H9 (cell line): Measurements from ENCODE around the gene SIPA1L3. TPM values are rescaled to one million over a fixed set of nuclear protein-coding genes. Genes with fewer than 3 reads are reported as not detected.

Experiments
- DNase-seq: peaks from one replicate; pipeline ENCODE4 v3.0.0-alpha.2; 2017
- H2AFZ ChIP-seq: one replicate; pipeline ENCODE4 v1.6.1; 2013; ENCODE audit warnings: mild to moderate bottlenecking, low read length, control low read depth, moderate library complexity
- H2AK5ac ChIP-seq: 2 replicates; pipeline ENCODE4 v1.6.1; 2013; ENCODE audit warnings: low read length, control low read depth, mixed read lengths; ENCODE audit not compliant: insufficient read length
- H2BK120ac ChIP-seq: one replicate; pipeline ENCODE4 v1.6.1; 2013; ENCODE audit warnings: low read depth, mild to moderate bottlenecking, low read length, control low read depth, inconsistent platforms; ENCODE audit not compliant: poor library complexity, severe bottlenecking
- H2BK12ac ChIP-seq: 2 replicates; pipeline ENCODE4 v1.6.1; 2013; ENCODE audit warnings: low read length, control low read depth, mixed read lengths, low read depth; ENCODE audit not compliant: insufficient read length
- H2BK15ac ChIP-seq: 2 replicates; pipeline ENCODE4 v1.6.1; 2013; ENCODE audit warnings: low read depth, low read length, control low read depth
- H2BK20ac ChIP-seq: one replicate; pipeline ENCODE4 v1.6.1; 2013; ENCODE audit warnings: low read depth, mild to moderate bottlenecking, low read length, control low read depth, inconsistent platforms; ENCODE audit not compliant: poor library complexity, severe bottlenecking
- H2BK5ac ChIP-seq: 2 replicates; pipeline ENCODE4 v1.6.1; 2013; ENCODE audit warnings: low read length, control low read depth, mixed read lengths; ENCODE audit not compliant: insufficient read length
- H3K14ac ChIP-seq: 2 replicates; pipeline ENCODE4 v1.6.1; 2013; ENCODE audit warnings: low read length, control low read depth; ENCODE audit not compliant: insufficient read depth
- H3K18ac ChIP-seq: 2 replicates; pipeline ENCODE4 v1.6.1; 2013; ENCODE audit warnings: low read depth, mild to moderate bottlenecking, mixed read lengths, low read length, control low read depth; ENCODE audit not compliant: insufficient read length
- H3K23ac ChIP-seq: 2 replicates; pipeline ENCODE4 v1.6.1; 2013; ENCODE audit warnings: low read length, control low read depth, mixed read lengths, low read depth; ENCODE audit not compliant: insufficient read length
- H3K23me2 ChIP-seq: 2 replicates; pipeline ENCODE4 v1.6.1; 2013; ENCODE audit warnings: low read depth, mild to moderate bottlenecking, mixed read lengths, low read length, control low read depth; ENCODE audit not compliant: insufficient read length, poor library complexity, severe bottlenecking
- H3K27ac ChIP-seq: 2 replicates; pipeline ENCODE4 v1.5.1; 2013; ENCODE audit warnings: low read length, control low read depth, mixed read lengths, low read depth; ENCODE audit not compliant: insufficient read length
- H3K27me3 ChIP-seq: 2 replicates; pipeline ENCODE4 v1.6.1; 2013; ENCODE audit warnings: low read length, control low read depth, inconsistent platforms; ENCODE audit not compliant: insufficient read depth
- H3K4ac ChIP-seq: 2 replicates; pipeline ENCODE4 v1.6.1; 2013; ENCODE audit warnings: low read depth, mild to moderate bottlenecking, control low read depth, inconsistent platforms, low read length, moderate library complexity
- H3K4me1 ChIP-seq: 2 replicates; pipeline ENCODE4 v1.6.1; 2013; ENCODE audit warnings: low read length, control low read depth, inconsistent platforms; ENCODE audit not compliant: insufficient read depth
- H3K4me2 ChIP-seq: 2 replicates; pipeline ENCODE4 v1.6.1; 2013; ENCODE audit warnings: low read length, control low read depth, mixed read lengths; ENCODE audit not compliant: insufficient read length, insufficient read depth
- H3K56ac ChIP-seq: 2 replicates; pipeline ENCODE4 v1.6.1; 2013; ENCODE audit warnings: low read depth, mild to moderate bottlenecking, mixed read lengths, low read length, control low read depth; ENCODE audit not compliant: insufficient read length
- H3K79me1 ChIP-seq: 2 replicates; pipeline ENCODE4 v1.6.1; 2013; ENCODE audit warnings: low read depth, mild to moderate bottlenecking, moderate library complexity, low read length, control low read depth, inconsistent platforms; ENCODE audit not compliant: insufficient read depth, poor library complexity, severe bottlenecking
- H3K79me2 ChIP-seq: 2 replicates; pipeline ENCODE4 v1.6.1; 2013; ENCODE audit warnings: low read length, control low read depth, inconsistent platforms; ENCODE audit not compliant: insufficient read depth
- H3K9ac ChIP-seq: 2 replicates; pipeline ENCODE4 v1.6.1; 2013; ENCODE audit warnings: low read length, control low read depth, mixed read lengths; ENCODE audit not compliant: insufficient read length; ENCODE audit errors: extremely low read depth
- H3K9me3 ChIP-seq: one replicate; pipeline ENCODE4 v1.6.1; 2013; ENCODE audit warnings: low read depth, low read length, inconsistent platforms; ENCODE audit not compliant: control insufficient read depth
- H3T11ph ChIP-seq: one replicate; pipeline ENCODE4 v1.6.1; 2013; ENCODE audit warnings: mild to moderate bottlenecking, low read length, control low read depth, inconsistent platforms
- H4K20me1 ChIP-seq: one replicate; pipeline ENCODE4 v1.6.1; 2013; ENCODE audit not compliant: control insufficient read depth, insufficient read length, insufficient read depth
- H4K5ac ChIP-seq: 2 replicates; pipeline ENCODE4 v1.6.1; 2013; ENCODE audit warnings: low read depth, mild to moderate bottlenecking, mixed read lengths, low read length, control low read depth; ENCODE audit not compliant: insufficient read length
- H4K8ac ChIP-seq: replicated peaks from 2 replicates; pipeline ENCODE4 v1.6.1; 2013; ENCODE audit warnings: low read length, control low read depth, mixed read lengths, low read depth; ENCODE audit not compliant: insufficient read length
- H4K91ac ChIP-seq: 2 replicates; pipeline ENCODE4 v1.6.1; 2013; ENCODE audit warnings: low read depth, mild to moderate bottlenecking, moderate library complexity, mixed read lengths, low read length, control low read depth; ENCODE audit not compliant: insufficient read length
- H3K27ac Mint-ChIP-seq, 3 experiments: 2 replicates in 2 of 3; 3 replicates in 1 of 3; pipeline ENCODE4 v1.8.0; 2020 to 2021; ENCODE audit warnings: mixed read lengths in 3 of 3, mild to moderate bottlenecking in 1 of 3, moderate library complexity in 1 of 3
- H3K27me3 Mint-ChIP-seq: 2 replicates; pipeline ENCODE4 v1.8.0; 2021; ENCODE audit warnings: low read depth, mild to moderate bottlenecking, moderate library complexity, mixed read lengths
- H3K36me3 Mint-ChIP-seq, 3 experiments: 2 replicates in 2 of 3; 3 replicates in 1 of 3; pipeline ENCODE4 v1.8.0; 2020 to 2021; ENCODE audit warnings: low read depth in 3 of 3, mixed read lengths in 3 of 3; ENCODE audit not compliant: insufficient read depth in 1 of 3
- H3K4me1 Mint-ChIP-seq, 2 experiments: 2 replicates each; pipeline ENCODE4 v1.8.0; 2020; ENCODE audit warnings: mixed read lengths in 2 of 2
- H3K4me3 Mint-ChIP-seq, 2 experiments: 2 replicates in 1 of 2; 3 replicates in 1 of 2; pipeline ENCODE4 v1.8.0; 2020 to 2021; ENCODE audit warnings: mild to moderate bottlenecking in 2 of 2, mixed read lengths in 2 of 2, moderate library complexity in 1 of 2
- H3K9me3 Mint-ChIP-seq, 2 experiments: 2 replicates in 1 of 2; 3 replicates in 1 of 2; pipeline ENCODE4 v1.8.0; 2020; ENCODE audit warnings: mild to moderate bottlenecking in 2 of 2, mixed read lengths in 2 of 2, moderate library complexity in 1 of 2
- WGBS: extraction: QIAGEN DNeasy Blood & Tissue Kit; methylation state at CpG from one replicate; pipeline ENCODE4 v1.1.7; 2013; ENCODE audit warnings: missing lambda C conversion rate, low lambda C conversion rate, mixed read lengths; ENCODE audit not compliant: insufficient read length; ENCODE audit errors: extremely low coverage; 5-methylcytosine and 5-hydroxymethylcytosine counted together
- total RNA-seq: library from RNA; stranded (reverse); gene quantifications from 2 replicates; pipeline ENCODE4 v1.2.1, GENCODE V29; 2021
- TF ChIP-seq, protein P1 (sequence below): fragments of 200-600 bp; sonication (generic); conservative IDR thresholded peaks from 3 replicates; pipeline ENCODE4 v1.8.0; 2021; ENCODE audit warnings: antibody characterized with exemption, mild to moderate bottlenecking

The SIPA1L3 gene
- total RNA-seq, 1 experiment from 2014 or later = 40.1 TPM

DNA sequence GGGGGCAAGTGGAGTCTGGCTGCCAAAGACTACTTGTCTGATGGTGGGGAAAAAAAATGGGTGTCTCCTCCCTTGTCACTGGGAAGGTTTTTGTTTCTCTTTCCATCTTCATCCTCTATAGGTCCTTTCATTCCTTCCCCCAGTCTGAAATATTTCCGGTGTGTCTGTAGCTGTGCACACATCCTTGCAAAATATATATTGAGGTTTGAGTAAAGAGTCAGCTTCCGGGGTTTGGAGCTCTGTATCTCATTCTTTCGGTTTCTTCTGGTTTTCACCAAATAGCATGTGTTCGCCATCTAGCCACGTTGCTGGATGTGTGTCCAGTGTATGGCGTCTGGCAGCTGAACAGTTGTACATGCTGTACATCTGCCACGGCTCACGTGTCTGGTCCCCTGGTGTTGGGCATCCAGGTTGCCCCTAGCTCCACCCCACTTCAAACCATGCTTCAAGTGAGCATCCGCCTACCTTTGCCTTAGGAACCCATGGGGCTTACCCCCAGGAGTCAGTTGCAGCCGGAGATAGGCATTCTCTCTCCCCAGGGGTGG lies 142.2 kb downstream of the SIPA1L3 start:
- H2BK20ac ChIP-seq = no peak overlapping the region
- no peak overlapping the region for H2BK120ac ChIP-seq
- H3K23ac ChIP-seq = no peak overlapping the region
- H3K14ac ChIP-seq = no peak overlapping the region
- no peak overlapping the region for H2BK12ac ChIP-seq
- WGBS = no CpG with 5 or more reads among the region's 10 CpGs
- Mint-ChIP-seq H3K4me3 (no peak overlapping the region), H3K4me1 (peaks cover 41 to 50% of the 10 kb centered on the region in 2 experiments), H3K9me3 (peaks cover 3 to 4% of the 10 kb centered on the region in 2 experiments; a peak in 2 of 5 replicates), H3K36me3 (peaks cover 4 to 9% (median 6%) of the 10 kb centered on the region in 3 experiments), H3K27ac (no peak overlapping the region; a peak in 2 of 7 replicates), H3K27me3 (no peaks in the 10 kb centered on the region; the same call in none of the 2 replicates)
- H3K4me2 ChIP-seq = no peak overlapping the region
- no peaks in the 10 kb centered on the region for H3K9me3 ChIP-seq
- no peaks in the 10 kb centered on the region; the same call in 1 of the 2 replicates for H3K79me2 ChIP-seq
- H4K91ac ChIP-seq = no peak overlapping the region
- no peak overlapping the region for H3T11ph ChIP-seq
- H4K8ac ChIP-seq = no peak overlapping the region
- H3K4ac ChIP-seq = no peak overlapping the region
- H3K9ac ChIP-seq = no peak overlapping the region
- H2AK5ac ChIP-seq = no peak overlapping the region
- no peak overlapping the region for H2BK5ac ChIP-seq
- no peaks in the 10 kb centered on the region for H3K79me1 ChIP-seq
- H3K56ac ChIP-seq = no peak overlapping the region
- no peak overlapping the region for H2BK15ac ChIP-seq
- no peak overlapping the region for H2AFZ ChIP-seq
- TF ChIP-seq, protein P1, sequence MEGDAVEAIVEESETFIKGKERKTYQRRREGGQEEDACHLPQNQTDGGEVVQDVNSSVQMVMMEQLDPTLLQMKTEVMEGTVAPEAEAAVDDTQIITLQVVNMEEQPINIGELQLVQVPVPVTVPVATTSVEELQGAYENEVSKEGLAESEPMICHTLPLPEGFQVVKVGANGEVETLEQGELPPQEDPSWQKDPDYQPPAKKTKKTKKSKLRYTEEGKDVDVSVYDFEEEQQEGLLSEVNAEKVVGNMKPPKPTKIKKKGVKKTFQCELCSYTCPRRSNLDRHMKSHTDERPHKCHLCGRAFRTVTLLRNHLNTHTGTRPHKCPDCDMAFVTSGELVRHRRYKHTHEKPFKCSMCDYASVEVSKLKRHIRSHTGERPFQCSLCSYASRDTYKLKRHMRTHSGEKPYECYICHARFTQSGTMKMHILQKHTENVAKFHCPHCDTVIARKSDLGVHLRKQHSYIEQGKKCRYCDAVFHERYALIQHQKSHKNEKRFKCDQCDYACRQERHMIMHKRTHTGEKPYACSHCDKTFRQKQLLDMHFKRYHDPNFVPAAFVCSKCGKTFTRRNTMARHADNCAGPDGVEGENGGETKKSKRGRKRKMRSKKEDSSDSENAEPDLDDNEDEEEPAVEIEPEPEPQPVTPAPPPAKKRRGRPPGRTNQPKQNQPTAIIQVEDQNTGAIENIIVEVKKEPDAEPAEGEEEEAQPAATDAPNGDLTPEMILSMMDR = no peak
- DNase-seq = no peak
- no peaks in the 10 kb centered on the region for H3K27me3 ChIP-seq
- no peak overlapping the region for H4K5ac ChIP-seq
- H3K27ac ChIP-seq = no peak overlapping the region
- H4K20me1 ChIP-seq = no peaks in the 10 kb centered on the region
- peaks cover 3% of the 10 kb centered on the region for H3K23me2 ChIP-seq
- peaks cover 5% of the 10 kb centered on the region; the same call in 1 of the 2 replicates for H3K4me1 ChIP-seq
- no peak overlapping the region for H3K18ac ChIP-seq
